Stimulated activated CD8-positive, alpha-beta memory T cell treated with anti-CD3 and anti-CD28 coated beads, Interleukin-4, amount 100 ng/mL, for 1 hour (primary cell): ENCODE measurements around the gene SPAG16.

ENCODE experiments used
- DNase-seq, 2 donors: peaks; one replicate each; pipeline ENCODE4 v3.0.0-alpha.2; 2020; ENCODE audit warnings: low read depth in 2 of 2, low spot score in 1 of 2

Gene SPAG16

GRCh38 chr2:214367171-214367570 lies 1082.9 kb downstream of the SPAG16 start:
- no peak for DNase-seq

- DNase-seq, result no peak
These were observed 1092.5 kb downstream of the SPAG16 start for GRCh38 chr2:214376618-214377285.

DNA sequence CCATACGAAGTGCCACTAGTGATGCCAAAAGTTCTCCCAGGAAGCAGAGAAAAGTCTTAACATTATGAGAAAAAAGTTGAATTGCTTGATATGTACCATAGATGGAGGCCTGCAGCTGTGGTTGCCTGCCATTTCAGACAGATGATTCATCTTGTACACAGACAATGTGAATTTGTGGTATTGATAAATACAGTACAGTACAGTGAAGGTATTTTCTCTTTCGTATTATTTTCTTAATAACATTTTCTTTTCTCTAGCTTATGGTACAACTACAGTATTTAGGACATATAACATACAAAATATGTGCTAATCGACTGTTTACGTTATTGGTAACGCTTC lies 1093.0 kb downstream of the SPAG16 start:
- DNase-seq, result no peak

- DNase-seq, result no peak
These were observed 1094.3 kb downstream of the SPAG16 start for GRCh38 chr2:214378455-214379103.

- no peak for DNase-seq
These were observed 1095.0 kb downstream of the SPAG16 start for GRCh38 chr2:214379227-214379626.

GRCh38 chr2:214380681-214381080 lies 1096.4 kb downstream of the SPAG16 start:
- no peak for DNase-seq

DNA sequence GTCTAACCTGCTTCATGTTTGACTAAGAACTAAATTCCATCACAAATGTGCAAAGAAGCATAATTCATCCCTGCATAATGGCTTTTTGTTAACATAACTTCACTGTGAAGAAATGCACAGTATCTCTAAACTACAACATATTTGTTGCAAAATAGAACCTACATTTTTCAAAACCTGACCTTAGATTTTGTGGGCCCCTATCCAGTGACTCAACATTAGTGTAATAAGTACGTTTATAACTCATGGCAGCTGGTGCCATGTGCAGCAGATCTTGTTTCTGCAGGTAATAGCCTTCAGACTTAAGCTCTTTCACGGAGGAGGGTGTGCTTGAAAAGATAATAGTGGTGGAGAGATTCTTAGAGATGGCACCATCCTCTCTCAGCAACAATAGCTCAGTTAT lies 1098.0 kb downstream of the SPAG16 start:
- DNase-seq, result no peak

GRCh38 chr2:214386720-214387119 lies 1102.5 kb downstream of the SPAG16 start:
- DNase-seq, result no peak

- DNase-seq, result no peak
These were observed 1105.1 kb downstream of the SPAG16 start for GRCh38 chr2:214389334-214389733.

DNA sequence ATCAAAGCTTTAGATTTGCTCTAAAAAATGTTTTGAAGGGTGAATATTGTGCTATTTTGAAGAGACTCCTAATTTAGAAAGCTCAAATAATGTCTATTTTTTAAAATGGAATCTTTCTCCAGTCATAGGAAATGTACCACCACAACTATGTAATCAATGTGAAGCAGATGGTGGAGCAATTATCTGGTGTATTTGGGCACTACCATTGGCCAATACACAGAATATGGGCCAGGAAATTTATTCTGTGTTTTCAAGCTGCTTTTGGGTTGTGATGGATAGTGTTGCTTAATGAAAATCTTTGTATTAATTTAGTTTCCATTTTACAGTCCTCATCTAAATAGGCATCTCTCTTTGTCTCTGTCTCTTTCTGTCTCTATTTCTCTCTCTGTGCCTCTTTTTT lies 1109.5 kb downstream of the SPAG16 start:
- no peak for DNase-seq

DNA sequence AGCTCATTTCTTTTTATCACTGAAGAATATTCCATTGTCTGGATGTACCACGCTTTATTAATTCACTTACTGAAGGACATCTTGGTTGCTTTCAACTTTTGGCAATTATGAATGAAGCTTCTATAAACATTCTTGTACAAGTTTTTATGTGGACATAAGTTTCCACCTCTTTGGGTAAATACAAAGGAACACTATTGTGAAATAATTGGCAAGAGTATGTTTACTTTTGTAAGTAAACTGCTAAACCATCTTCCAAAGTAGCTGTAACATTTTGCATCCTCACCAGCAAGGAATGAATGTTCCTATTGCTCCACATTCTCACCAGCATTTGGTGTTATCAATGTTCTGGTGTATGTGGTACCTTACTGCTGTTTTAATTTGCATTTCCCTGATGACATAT lies 1110.8 kb downstream of the SPAG16 start:
- DNase-seq, result no peak

DNA sequence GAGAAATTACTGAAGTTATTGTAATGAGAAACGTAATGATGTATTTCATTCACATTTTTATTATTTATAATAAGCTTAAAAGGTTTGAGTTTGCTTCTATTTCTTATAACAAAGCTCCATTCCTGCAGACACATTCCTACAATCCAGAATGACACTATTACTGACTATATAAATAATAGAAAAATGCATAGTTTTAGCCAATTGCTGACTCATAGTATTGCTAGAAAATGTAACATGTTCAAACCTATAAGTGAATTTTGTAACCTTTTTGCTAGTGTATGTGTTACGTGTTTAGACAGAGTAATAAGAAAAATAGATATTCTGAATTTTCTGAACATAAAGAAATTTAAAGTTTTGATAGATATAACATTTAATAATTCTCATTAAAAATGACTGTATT lies 1117.3 kb downstream of the SPAG16 start:
- DNase-seq, result no peak

- DNase-seq, result no peak
These were observed 1126.0 kb downstream of the SPAG16 start for GRCh38 chr2:214410128-214410775.

GRCh38 chr2:214410918-214411554 lies 1126.8 kb downstream of the SPAG16 start, which contains the start of gene VWC2L:
TSS of gene VWC2L (plus strand) at chr2:214411054. CDS start at chr2:214414194, 3,140 bp downstream.
- peak in 1 of 2 donors; percentile 3 for DNase-seq

- DNase-seq, result no peak
These were observed 1128.4 kb downstream of the SPAG16 start for GRCh38 chr2:214412679-214413078.

- no peak for DNase-seq
These were observed 1152.2 kb downstream of the SPAG16 start for GRCh38 chr2:214436470-214436869.

GRCh38 chr2:214450118-214450894 lies 1166.0 kb downstream of the SPAG16 start:
- DNase-seq, result no peak

DNA sequence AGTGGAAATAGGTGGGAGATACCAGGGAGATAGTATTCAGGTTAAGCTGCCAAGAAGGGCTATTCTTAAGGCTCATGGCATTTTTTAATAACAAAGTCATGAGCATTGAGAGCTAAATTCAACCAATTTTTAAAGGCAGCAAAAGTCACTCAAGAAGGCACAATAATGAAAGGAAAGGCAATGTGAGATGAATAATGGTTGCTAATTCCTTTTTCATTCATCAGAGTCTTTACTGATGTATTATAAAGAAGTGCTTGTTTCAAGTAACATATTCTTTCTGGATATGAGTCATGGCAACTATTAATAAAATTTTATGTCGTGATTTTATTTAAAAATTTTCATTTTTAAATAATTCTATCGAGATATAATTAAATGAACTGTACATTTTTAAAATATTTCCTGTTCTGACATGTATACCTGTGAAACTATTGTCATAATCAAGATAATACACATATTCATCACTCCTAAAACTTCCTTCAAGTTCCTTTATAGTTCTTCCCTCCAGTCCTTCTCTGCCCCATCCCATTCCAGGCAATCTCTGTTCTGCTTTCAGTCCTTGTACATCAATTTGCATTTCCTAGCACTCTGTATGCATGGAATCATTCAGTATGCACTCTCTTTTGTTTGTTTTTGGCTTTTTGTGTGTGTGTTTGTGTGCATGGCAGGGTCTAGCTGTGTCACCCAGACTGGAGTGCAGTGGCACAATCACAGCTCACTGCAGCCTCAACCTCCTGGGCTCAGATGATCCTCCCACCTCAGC lies 1167.4 kb downstream of the SPAG16 start:
- DNase-seq, result no peak
